HG03432 (cell line): Measurements from ENCODE around the gene ADAMTS15.

Experiments
- ATAC-seq: cut with Tn5 transposase; IDR thresholded peaks from one replicate; pipeline ENCODE4 v1.9.1; 2021; ENCODE audit warnings: mild to moderate bottlenecking, moderate library complexity; ENCODE audit not compliant: unreplicated experiment

The ADAMTS15 gene

DNA sequence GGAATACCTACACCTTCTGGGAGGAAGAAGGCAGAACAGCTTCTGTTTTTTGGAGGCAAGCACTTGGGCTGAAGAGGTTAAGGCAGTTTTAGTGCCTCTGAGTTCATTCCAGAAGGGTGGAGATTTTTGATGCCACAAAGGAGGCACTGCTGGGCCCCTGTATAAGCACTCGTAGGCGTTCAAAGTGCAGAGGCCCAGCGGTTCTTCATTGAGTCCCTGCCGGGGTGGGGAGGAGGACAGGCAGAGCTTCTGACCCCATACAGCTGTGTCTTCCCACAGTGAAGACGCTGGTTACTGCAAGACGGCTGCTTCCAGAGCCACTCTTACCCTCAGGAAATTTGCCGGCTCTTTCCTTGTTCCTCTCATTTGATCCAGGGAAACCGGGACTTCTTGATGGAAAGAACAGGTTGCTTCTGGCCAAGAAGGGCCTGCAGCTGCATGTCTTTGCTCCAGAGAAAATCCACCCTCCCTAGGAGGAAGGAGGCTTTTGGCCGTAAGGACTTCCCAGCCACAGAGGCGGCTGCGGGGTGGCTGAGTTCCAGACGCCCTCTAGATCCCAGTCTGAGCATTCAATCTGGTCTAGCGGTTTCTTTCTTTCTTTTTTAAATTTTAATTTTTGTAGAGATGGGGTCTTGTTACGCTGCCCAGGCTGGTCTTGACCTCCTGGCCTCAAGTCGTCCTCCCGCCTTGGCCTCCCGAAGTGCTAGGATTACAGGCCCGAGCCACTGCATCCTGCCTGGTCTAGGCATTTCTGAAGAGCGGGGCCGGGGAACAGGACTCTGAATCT, 9.4 kb downstream of the ADAMTS15 start:
- ATAC-seq = no peak

DNA sequence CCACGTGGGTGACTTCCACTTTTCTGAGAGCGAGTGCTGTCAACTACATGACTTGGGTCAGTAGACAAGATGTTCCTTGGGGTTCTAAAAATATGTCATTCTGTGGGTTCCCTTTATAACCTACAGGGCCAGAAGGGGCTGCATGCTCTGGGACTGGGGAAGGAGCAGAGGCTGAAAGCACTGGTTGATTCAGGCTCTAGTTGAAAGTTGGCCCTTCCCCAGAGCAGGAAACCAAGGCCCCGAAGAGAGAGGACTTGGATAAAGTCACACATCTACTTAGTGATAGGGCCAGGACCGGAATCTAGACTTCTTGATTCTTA, 9.9 kb downstream of the ADAMTS15 start:
- ATAC-seq = no peak

DNA sequence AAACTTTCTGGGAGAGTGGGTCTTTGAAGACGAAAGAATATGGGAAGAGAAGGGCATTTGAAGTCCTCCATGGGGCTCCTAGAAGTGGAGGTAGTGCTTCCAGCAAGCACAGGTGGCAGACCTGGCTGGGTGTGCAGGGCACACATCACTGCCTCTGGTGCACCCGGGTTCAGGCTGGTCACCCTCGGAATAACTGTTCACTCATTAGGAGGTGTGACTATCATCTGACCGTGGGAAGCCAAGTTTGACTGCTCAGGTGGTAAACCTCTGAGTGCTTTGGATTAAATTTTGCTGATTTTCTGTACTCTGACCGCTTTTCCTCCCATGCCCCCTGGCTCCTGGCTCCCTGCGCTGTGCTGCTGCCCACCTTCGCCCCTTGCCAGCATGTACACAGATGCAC, 11.1 kb downstream of the ADAMTS15 start:
- no peak for ATAC-seq

DNA sequence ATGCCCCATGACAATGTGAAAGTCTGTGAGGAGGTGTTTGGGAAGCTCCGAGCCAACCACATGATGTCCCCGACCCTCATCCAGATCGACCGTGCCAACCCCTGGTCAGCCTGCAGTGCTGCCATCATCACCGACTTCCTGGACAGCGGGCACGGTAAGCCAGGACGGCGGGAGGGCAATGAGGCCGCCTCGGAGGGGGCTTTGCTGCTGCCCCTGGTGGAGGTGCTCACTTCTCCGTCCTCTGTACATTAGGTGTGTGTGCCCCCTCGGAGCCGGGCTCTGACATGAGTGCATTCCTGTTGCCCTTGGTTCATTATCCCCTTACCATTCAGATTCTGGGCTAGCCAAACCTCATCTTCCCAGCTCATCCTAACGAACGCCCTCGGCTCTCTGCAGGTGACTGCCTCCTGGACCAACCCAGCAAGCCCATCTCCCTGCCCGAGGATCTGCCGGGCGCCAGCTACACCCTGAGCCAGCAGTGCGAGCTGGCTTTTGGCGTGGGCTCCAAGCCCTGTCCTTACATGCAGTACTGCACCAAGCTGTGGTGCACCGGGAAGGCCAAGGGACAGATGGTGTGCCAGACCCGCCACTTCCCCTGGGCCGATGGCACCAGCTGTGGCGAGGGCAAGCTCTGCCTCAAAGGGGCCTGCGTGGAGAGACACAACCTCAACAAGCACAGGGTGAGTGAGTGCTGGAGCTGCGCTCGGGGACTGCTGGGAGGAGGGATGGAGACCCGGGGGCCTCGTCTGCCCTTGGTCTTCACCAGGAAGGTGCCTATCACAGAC, 13.8 kb downstream of the ADAMTS15 start:
- no peak for ATAC-seq

DNA sequence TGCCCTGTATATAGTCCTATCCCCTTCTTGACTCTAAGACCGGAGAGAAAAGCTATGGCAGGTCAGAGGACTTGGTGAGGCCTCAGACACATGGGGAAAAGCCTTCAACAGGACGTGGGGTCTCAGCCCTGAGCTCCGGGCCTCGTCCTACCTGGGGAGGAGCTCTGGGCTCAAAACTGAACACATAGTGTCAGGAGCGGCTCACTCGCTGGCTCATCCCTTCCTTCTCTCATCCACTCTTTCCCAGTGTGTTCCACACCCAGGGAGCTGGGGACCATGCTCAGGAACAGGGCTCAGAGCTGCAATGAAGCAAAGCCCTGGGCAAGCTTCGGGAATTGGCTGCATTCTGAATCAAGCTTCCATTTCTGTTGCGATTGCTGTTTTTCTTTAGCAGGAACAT, 14.5 kb downstream of the ADAMTS15 start:
- ATAC-seq = no peak

DNA sequence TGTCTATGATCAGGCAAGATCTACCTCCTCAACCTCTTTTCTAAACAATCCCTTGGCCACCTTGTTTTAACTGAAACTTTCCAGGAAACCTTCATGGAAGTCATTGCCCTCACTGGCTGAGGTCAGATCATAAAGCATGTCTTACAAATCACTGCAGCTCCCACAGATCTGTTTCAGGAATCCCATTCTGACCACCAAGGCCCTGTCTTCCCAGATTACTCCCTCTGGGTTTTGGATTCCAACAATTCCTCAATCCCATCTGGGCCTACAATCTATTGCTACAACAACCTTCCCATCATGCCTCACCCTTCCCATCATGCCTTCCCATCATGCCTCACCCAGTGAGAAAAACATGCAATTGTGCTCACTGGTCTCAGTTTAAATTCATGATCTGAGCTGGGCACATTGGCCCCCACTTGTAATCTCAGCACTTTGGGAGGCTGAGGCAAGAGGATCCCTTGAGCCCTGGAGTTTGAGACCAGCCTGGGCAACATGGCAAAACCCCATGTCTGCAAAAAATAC, 15.9 kb downstream of the ADAMTS15 start:
- no peak for ATAC-seq

DNA sequence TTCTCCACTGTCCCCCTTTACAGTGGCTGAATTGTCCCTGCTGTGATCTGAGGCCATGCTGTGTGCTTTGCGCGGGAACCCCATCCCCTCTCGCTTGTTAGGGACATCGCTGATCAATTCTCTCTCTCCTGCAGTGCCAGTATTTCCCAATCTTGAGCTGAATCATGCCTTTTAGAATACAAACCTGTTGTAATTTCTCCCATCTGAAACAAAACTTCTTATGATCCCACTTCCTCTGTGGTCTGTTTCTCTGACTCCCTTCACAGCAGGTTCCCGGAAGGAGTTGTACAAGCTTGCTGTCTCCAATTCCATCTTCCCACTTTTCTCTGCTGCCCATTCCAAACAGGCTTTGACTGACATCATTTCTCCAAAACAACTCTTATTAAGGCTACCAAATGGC, 16.8 kb downstream of the ADAMTS15 start:
- ATAC-seq = no peak

DNA sequence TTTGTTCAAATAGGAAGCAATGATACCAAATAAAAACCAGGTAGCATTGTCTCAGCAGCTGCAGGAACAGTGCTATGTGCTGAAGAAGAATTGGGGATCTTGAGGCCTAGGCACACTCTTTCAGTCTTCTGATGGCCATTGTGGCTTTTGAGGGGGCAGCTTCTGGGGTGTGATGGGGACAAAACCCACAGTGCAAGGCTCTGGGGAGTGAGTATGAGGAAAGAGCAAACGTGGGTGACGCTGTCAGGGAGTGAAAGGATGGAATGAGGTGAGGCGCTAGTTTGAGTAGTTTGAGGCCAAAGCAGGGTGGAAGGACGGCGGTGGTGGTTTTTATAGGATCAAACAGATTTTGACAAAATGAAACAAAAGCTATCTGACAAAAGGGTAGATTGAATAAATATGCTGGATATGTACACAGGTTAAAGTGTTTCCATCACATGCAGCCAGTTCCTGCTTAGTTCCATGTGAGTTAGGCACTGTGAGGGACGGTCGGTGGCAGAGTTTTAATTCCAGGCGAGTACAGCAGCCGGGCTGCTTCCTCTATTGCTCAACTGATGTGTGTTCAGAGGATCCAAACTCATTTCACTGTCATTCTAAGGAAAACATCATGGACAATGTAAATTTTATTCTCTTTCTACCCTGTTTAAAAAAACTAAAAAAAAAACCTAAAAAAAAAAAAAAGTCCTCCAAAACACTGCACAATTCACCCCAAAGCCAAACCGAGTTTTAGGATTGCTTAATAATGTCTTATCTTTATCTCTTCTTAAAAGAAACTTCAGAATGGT, 18.9 kb downstream of the ADAMTS15 start:
- ATAC-seq = no peak

DNA sequence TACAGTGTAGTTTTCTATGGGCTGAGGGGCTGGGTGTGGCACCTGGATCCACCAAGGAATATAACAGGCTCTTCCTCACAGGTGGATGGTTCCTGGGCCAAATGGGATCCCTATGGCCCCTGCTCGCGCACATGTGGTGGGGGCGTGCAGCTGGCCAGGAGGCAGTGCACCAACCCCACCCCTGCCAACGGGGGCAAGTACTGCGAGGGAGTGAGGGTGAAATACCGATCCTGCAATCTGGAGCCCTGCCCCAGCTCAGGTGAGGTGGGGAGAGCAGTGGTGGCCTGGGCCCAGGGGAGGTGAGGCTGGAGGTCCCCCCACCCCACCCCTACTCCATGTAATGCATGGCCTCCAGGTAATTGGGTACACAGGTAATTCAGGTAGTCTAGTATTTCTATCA, 20.7 kb downstream of the ADAMTS15 start:
- no peak for ATAC-seq

DNA sequence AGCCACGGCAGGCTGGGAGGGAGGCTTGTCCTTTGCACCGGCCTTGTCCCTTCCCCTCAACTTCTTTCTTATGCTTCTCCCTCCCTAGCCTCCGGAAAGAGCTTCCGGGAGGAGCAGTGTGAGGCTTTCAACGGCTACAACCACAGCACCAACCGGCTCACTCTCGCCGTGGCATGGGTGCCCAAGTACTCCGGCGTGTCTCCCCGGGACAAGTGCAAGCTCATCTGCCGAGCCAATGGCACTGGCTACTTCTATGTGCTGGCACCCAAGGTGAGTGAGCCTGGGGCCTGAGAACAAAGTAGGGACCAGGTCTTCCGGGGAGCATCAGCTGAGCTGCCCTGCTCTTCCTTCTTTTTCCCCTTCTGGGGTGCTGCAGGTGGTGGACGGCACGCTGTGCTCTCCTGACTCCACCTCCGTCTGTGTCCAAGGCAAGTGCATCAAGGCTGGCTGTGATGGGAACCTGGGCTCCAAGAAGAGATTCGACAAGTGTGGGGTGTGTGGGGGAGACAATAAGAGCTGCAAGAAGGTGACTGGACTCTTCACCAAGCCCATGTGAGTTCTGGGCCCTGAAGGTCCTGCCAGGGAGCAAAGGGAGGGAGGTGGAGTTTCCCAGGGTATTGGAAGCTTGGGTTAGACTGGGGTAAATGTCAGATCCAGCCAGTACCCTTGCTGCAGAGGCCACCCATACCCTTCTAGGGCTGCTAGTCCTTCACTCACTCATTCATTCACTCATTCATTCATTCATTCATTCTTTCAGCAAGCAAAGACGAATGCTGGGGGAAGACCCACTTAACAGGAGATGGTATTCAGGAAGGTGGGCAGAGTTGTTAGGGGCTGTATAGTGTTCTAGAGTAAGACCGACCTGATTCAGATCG, 22.6 kb downstream of the ADAMTS15 start:
- no peak for ATAC-seq

DNA sequence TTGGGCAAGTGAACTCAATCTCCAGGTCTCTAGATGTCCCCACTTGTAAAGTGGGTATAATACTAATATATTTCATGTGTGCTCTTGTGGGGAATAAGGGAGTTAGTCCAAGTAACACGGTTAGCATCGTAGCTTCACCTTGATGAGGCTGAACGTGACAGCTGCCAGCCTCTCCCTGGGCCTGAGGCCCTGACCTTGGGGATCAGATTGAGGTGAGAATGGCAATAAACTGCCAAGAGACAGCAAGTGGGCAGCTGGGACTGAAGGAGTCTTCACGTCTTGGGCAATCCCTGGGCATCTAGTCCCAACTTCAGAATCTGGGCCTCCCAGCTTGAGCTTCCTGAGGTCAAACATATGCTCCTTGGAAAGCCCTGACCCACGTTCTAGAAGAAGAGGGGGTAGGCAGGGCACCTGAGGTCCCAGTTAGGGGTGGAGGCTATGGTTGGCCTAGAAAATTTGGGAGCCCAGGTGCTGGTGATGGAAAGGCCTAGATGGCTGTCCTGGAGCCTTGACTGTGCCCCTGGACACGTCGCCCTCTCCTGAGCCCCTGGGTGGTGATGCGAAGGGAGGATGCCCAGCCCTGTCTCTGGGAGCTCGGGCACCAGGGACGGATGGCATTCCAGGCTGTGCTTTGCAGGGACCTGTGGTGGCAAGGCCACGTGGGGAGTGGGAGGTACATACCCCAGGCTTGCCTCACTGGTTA, 23.4 kb downstream of the ADAMTS15 start:
- no peak for ATAC-seq

DNA sequence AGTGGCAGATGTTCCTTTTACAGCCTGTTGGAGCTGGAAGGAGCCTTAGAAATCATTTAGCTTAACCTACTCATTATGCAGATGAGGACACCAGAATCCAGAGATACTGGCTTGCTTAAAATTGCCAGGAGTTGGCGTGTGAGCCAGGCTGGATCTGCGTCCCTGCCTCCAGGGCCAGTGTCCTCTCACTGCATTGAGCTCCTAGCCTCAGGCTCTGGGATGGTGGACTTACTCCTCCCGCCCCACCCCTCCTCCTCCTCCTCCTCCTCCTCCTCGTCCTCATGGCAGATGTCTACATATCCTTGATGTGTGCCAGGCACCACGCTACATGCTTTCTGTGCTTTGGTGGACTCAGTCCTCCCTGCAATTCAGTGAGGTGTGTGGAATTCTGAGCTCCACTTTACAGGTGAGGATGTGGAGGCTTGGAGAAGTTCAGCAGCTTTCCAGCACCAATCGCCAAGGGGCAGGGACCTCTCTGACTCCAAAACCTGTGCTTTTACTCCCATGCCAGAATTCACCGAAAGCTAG, 24.1 kb downstream of the ADAMTS15 start:
- ATAC-seq = no peak

DNA sequence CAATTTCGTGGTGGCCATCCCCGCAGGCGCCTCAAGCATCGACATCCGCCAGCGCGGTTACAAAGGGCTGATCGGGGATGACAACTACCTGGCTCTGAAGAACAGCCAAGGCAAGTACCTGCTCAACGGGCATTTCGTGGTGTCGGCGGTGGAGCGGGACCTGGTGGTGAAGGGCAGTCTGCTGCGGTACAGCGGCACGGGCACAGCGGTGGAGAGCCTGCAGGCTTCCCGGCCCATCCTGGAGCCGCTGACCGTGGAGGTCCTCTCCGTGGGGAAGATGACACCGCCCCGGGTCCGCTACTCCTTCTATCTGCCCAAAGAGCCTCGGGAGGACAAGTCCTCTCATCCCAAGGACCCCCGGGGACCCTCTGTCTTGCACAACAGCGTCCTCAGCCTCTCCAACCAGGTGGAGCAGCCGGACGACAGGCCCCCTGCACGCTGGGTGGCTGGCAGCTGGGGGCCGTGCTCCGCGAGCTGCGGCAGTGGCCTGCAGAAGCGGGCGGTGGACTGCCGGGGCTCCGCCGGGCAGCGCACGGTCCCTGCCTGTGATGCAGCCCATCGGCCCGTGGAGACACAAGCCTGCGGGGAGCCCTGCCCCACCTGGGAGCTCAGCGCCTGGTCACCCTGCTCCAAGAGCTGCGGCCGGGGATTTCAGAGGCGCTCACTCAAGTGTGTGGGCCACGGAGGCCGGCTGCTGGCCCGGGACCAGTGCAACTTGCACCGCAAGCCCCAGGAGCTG, 24.8 kb downstream of the ADAMTS15 start:
- no peak for ATAC-seq

DNA sequence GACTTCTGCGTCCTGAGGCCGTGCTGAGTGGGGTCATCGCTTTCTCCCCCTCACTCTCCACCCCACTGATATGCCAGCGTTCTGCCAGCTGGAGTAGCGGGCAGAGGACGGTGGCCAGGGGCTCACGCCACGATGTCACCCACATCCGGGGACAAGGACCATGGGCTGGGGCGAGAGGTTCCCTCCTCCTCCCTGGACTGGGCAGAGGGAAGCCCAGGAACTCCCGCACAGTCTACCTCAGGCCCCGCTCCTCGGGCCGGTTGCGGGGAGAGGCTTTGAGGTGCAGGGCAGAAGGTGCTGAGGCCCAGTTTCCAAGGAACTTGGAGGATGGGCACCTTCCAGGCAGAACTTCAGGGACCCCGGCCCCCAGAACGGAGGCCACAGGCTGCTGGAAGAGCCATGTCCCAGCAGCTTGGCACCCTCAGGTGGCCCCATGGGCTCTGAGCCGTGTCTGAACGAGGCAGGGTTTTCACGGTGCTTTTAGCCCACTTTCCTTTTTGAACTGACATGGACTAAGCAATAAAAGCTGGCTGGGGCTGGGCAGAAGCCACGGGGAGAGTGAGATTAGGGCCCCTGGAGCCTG, 25.4 kb downstream of the ADAMTS15 start:
- ATAC-seq = no peak

DNA sequence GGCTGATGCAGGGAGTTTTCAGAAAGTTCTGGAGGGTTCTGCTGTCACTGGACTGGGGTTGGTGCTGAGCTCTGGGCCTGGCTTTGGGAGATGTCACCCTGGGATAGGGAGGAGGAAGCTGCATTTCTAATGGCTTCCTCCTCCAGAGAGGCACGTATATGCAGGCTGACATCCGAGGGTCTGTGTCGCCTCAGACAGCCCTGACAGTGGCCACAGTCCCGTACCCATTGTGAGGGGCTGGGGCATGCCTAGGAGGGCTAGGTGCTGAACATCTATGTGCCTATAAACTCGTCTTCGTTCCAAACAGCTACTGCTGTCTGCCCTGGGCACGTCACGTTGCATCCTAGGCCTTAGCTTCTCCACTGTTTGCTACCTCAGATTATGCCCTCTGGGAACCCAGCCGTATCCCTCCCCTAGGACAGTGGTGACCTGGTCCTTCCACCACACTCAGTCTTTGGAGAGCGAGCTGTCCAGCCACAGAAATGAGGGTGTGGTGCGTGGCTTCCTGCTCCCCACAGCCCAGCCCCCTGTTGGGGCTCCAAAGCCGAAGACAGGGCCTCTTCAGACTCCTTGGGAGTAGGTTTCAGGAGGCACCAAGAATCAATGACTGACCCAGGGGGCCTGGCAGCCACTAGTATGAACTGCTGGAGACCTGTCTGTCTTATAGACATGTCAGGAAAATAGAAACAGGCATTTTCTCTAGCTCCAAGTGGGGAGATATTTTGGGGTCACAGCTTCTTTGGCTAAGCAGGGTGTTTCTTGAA, 26.4 kb downstream of the ADAMTS15 start:
- ATAC-seq = no peak

DNA sequence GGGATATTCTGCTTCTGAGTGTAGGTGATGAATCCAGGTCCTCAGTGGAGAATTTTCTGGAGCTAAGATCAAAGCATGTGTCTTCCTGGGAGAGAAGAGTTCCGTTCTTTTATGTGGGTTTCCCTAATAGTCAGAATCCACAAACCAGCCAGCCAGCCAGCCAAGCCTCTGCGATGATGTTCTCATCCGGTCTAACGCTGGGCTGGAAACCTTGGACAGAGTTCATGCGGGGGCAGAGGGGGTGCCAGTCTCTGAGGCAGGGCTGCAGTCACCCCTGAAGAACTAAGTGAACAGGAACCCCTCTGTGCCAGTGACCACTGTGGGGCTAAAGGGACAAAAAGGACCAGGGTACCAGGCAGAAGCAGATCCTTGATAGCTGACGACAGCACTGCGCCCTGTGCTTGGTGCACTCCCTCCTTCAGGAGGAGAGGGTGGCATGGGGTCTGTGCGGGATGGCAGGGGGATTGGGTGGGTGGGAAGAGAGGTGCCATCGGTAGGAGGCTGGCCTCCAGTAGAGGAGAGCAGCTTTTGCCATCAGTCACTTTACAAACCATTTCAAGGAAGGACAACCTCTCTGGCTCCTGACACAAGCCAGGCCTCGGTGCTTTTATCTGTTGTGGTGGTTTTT, 27.1 kb downstream of the ADAMTS15 start:
- ATAC-seq = no peak

DNA sequence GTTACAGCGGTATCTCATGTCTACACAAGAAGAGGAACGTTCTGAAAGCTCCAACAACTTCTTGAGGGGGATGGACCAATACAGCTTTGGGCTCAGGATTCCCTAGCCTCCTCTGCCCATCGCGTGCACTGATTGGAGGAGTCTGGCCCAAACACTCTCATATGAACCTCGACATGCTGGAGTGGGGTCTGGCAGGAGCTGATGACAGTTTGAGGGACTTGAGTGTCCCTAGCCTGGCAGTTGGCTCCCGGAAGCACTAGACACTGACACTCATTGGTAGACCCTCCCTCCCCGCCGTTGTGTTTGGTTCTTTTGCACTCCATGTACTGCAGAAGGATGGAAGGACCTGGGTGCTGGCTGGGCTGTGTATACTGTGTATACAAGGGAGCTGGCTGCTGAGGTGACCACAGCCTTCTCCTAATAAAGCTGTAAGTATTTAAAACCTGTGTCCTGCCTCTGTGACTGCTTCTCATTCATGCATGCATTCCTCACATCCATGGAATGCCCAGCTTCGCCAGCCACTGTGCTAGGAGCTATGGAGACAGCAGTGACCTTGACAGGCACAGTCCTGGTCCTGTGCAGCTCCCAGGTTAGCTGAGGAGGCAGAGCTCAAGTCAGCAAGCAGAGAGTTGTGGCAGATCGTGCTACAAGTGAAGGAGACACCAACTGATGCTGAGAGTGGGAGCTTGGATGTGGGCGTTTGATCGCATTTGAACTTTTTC, 27.9 kb downstream of the ADAMTS15 start:
- ATAC-seq = no peak
